Measurements from ENCODE around the gene RGS8.

GRCh38 chr1:182635871-182636270 lies 48.5 kb downstream of the RGS8 start:
- TF ChIP-seq POLR2A (IDR thresholded peaks at IDR 0.05) (no peak), CTCF (IDR thresholded peaks at IDR 0.05) (no peak)
